Measurements from ENCODE around the gene ELOVL7. TPM values are rescaled to one million over a fixed set of nuclear protein-coding genes. Genes with fewer than 3 reads are reported as not detected.
A peak's percentile ranks its signal among the peaks of the same experiment; 100 is the strongest.

The ELOVL7 gene
- total RNA-seq, 2 experiments from 2014 or later, result 0.57 to 0.97 TPM

DNA sequence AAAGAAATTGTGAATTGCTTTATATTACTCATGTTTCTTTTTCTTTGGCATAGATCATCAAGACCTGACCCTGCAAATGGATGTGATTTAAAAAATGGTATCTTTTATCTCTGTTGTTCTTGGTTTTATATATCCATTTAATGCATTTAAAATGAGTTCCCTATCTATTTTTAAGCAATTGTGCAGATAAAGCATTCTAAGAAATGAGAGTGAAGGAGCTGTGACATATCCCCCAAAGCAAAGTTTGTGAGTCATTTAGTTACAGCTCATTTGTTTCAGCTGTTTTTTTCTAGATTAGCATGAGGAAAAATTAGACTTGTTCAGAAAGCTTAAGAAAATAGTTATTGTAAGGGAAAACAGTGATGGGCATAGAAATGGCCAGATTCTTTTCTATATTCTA lies 7.6 kb upstream of the ELOVL7 start:
- H3K9me3 Mint-ChIP-seq, result no peaks in the 10 kb centered on the region
- H3K27me3 Mint-ChIP-seq, result peaks cover 19% of the 10 kb centered on the region
- POLR2A ChIA-PET, result no interaction called here
- no peak for DNase-seq
- no peak for ATAC-seq (ENCODE audit: low read depth)
- H3K27ac Mint-ChIP-seq, result no peak overlapping the region
- no peak overlapping the region for H3K4me3 Mint-ChIP-seq
- no peaks in the 10 kb centered on the region for H3K36me3 Mint-ChIP-seq
- H3K4me1 Mint-ChIP-seq, result no peaks in the 10 kb centered on the region

DNA sequence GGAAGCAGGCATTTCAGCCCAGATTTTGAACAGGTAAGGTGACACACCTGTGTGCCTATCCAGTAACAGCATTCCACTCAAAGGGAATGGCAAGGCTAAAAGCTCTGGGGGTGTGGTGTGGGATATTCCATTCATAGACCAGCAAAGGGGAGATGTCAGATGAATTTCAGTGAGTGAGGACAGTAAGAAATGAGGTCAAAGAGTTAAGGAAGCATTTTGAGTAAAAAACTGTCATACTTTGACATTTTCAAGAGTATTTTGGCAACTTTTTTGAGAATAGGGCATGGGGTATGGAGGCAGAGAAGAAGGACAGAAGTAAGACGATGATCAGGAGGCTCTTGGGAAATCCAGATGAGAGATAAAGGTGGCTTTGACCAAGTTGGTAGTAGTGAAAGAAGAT lies 2.2 kb upstream of the ELOVL7 start:
- H3K9me3 Mint-ChIP-seq, result no peaks in the 10 kb centered on the region
- peaks cover 13% of the 10 kb centered on the region for H3K4me1 Mint-ChIP-seq
- POLR2A ChIA-PET, result no interaction called here
- peaks cover 66% of the 10 kb centered on the region for H3K27me3 Mint-ChIP-seq
- H3K36me3 Mint-ChIP-seq, result no peaks in the 10 kb centered on the region
- no peak overlapping the region for H3K4me3 Mint-ChIP-seq
- ATAC-seq (ENCODE audit: low read depth) (no peak), DNase-seq (no peak)
- no peak overlapping the region for H3K27ac Mint-ChIP-seq

DNA sequence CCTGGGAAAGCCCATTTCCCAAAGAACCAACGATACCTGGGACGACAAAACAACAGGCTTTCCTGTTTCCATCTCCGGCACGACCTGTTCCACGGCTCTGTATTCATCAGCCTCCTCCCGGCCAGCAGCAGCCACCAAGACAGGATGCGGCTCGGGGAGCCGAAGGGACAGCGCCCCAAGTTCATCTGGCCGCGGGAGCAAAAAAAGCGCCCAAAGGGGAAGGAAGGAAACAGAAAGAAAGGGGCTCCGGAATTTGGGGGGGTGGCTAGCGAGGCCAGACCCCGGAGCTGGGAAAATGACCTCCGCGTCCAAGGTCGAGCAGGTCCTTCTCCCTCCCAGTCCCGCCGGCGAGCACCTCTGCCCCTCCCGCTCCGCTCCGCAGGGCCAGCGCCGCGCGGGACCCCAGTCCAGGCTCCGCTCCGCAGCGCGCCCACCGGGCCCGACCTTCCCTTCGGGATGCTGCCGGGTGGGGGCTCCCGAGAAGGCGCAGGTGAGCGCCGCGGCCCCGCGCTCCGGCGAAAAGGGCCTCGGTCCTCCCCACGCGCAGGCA lies 608 bp downstream of the ELOVL7 start:
- Mint-ChIP-seq H3K36me3 (no peaks in the 10 kb centered on the region), H3K27me3 (peaks cover 73% of the 10 kb centered on the region), H3K27ac (no peak overlapping the region), H3K9me3 (no peaks in the 10 kb centered on the region), H3K4me3 (peak overlapping the region; percentile 82), H3K4me1 (peaks cover 13% of the 10 kb centered on the region)
- DNase-seq (peak; percentile 36), ATAC-seq (ENCODE audit: low read depth) (peak; percentile 12)
- POLR2A ChIA-PET, result interaction anchor here (1.0 kb wide), 1 partner anchor 144 kb away, joined by 4 read pairs; the partner anchor contains the start of gene DEPDC1B

DNA sequence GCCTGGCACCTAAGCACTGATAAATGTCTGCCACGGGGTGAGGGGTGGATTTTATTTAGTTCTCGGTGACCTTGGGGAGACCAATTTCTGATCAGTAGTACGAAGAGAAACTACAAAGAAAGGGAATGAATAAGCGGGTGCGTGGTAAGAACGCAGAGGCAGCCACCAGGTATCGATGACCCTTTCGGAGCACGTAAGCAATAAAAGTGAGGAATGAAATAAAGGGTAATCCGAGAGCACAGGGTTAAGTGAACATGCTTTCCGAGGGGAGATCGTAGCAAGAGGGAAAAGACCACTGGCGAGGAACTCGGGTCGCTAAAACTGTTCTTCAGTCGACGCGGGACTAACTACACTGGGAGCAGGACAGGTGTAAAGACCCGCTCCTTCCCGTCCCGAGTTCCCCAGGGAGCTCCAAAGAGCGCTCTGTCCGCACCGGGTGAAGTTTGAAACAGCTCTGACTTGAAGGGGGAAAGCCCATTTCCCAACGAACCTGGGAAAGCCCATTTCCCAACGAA lies 1.1 kb downstream of the ELOVL7 start:
- Mint-ChIP-seq H3K36me3 (no peaks in the 10 kb centered on the region), H3K9me3 (no peaks in the 10 kb centered on the region), H3K27ac (no peak overlapping the region), H3K4me3 (peak overlapping the region; percentile 82), H3K27me3 (peaks cover 70% of the 10 kb centered on the region), H3K4me1 (peaks cover 13% of the 10 kb centered on the region)
- DNase-seq (no peak), ATAC-seq (ENCODE audit: low read depth) (no peak)
- POLR2A ChIA-PET, result no interaction called here

DNA sequence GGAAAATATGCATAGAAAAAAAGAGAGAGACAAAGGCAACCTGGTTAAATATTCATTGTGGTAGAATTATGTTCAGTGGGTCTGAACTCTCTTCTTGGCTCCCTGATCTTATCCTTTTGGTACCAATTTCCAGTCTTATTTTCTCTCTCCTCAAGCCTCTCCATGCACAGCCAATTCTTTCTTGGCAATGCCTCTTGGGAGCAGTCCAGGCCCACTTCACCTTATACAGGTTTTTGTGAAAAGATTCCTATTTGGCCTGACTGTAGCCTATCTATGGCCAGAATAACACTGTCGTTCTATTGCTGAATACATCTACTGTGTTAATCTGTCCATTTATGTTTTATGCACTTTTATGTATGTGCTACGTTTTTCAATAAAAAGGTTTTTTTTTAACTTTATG lies 2.7 kb downstream of the ELOVL7 start:
- POLR2A ChIA-PET, result no interaction called here
- Mint-ChIP-seq H3K9me3 (no peaks in the 10 kb centered on the region), H3K36me3 (no peaks in the 10 kb centered on the region), H3K4me1 (peaks cover 13% of the 10 kb centered on the region), H3K27me3 (peaks cover 58% of the 10 kb centered on the region), H3K4me3 (no peak overlapping the region), H3K27ac (no peak overlapping the region)
- no peak for ATAC-seq (ENCODE audit: low read depth)
- no peak for DNase-seq

DNA sequence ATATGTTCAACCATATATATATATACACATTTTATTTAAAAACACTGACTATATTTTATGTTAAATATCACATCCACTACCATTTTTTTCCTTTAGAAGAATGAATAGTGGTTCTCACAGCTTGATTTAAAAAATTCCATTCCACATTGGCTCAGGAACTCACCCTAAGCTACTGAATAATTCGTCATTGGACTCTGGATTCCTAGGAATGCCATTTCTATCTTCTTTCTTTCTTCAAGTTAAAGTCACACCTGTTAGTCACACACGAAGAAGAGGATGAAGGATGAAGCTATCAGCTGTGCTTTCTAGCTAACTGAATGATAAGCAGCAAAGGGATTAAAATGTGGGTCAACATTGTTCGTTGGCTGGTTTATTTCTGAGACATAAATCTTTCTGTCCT lies 7.9 kb downstream of the ELOVL7 start:
- ATAC-seq (ENCODE audit: low read depth) (no peak), DNase-seq (no peak)
- Mint-ChIP-seq H3K36me3 (no peaks in the 10 kb centered on the region), H3K27me3 (peaks cover 24% of the 10 kb centered on the region), H3K9me3 (no peaks in the 10 kb centered on the region), H3K27ac (no peak overlapping the region), H3K4me1 (no peaks in the 10 kb centered on the region), H3K4me3 (no peak overlapping the region)
- POLR2A ChIA-PET, result no interaction called here

DNA sequence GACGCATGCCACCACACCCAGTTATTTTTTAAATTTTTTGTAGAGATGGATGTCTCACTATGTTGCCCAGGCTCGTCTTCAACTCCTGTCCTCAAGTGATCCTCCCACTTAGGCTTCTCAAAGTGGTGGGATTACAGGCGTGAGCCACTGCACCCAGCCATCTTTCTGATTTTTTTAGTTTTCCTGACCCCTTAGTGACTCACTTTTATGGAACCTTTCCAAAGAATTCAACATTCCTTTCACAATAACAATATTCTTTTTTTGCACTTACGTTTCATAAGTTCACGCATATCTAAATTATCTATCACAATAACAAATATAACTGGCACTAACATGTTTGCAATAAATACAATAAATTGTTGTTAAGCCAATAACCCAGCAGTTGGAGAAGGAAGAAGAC lies 8.5 kb downstream of the ELOVL7 start:
- no peak overlapping the region for H3K27ac Mint-ChIP-seq
- H3K9me3 Mint-ChIP-seq, result no peaks in the 10 kb centered on the region
- POLR2A ChIA-PET, result no interaction called here
- H3K36me3 Mint-ChIP-seq, result no peaks in the 10 kb centered on the region
- DNase-seq (no peak), ATAC-seq (ENCODE audit: low read depth) (no peak)
- no peak overlapping the region for H3K4me3 Mint-ChIP-seq
- peaks cover 20% of the 10 kb centered on the region for H3K27me3 Mint-ChIP-seq
- peaks cover 2% of the 10 kb centered on the region for H3K4me1 Mint-ChIP-seq

DNA sequence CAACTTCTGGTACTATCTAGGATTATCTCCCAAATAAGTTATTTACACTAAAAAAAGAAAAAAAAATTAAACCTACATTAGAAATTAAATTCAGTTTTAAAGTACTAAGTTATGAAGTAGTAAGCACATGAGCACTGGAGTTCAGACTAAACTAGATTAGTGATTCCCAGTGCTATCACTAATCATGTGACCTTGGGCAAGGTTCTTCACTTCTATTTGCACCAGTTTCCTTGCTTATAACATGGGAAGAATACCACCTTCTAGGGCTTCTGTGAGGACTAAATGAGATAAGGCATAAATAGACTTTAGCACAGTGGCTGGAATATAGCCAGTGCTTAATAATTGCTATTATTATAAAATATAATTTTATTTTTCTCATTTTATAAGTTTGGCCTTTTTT lies 10.5 kb downstream of the ELOVL7 start:
- Mint-ChIP-seq H3K9me3 (no peaks in the 10 kb centered on the region), H3K36me3 (no peaks in the 10 kb centered on the region), H3K4me3 (no peak overlapping the region), H3K27me3 (peaks cover 12% of the 10 kb centered on the region), H3K4me1 (peaks cover 4% of the 10 kb centered on the region), H3K27ac (no peak overlapping the region)
- no peak for DNase-seq
- ATAC-seq (ENCODE audit: low read depth), result no peak
- POLR2A ChIA-PET, result no interaction called here

DNA sequence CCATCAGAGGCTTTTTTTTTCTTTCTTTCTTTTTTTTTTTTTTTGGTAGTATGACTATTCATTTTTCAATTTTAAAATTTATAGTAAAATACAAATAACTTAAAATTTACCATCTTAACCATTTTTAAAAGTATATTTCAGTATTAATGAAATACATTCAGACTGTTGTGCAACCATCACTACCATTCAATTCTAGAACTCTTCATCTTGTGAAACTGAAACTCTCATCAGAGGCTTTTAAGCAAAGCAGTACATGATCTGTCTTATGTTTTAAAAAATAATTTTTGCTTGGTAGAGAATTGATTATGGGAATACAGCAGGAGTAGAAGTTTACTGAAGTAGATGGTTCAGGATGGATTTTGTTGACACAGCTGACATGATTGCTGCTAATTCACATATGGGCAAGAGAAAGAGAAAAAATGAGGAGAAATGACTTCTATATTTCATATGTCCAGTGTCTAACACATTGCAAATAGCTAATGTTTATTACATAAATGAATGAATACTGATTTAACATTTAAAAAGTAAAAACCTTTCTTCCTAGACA lies 13.4 kb downstream of the ELOVL7 start:
- no peaks in the 10 kb centered on the region for H3K9me3 Mint-ChIP-seq
- H3K27ac Mint-ChIP-seq, result no peak overlapping the region
- DNase-seq (no peak), ATAC-seq (ENCODE audit: low read depth) (no peak)
- H3K4me1 Mint-ChIP-seq, result peaks cover 7% of the 10 kb centered on the region
- peaks cover 11% of the 10 kb centered on the region for H3K27me3 Mint-ChIP-seq
- POLR2A ChIA-PET, result no interaction called here
- H3K36me3 Mint-ChIP-seq, result no peaks in the 10 kb centered on the region
- no peak overlapping the region for H3K4me3 Mint-ChIP-seq

DNA sequence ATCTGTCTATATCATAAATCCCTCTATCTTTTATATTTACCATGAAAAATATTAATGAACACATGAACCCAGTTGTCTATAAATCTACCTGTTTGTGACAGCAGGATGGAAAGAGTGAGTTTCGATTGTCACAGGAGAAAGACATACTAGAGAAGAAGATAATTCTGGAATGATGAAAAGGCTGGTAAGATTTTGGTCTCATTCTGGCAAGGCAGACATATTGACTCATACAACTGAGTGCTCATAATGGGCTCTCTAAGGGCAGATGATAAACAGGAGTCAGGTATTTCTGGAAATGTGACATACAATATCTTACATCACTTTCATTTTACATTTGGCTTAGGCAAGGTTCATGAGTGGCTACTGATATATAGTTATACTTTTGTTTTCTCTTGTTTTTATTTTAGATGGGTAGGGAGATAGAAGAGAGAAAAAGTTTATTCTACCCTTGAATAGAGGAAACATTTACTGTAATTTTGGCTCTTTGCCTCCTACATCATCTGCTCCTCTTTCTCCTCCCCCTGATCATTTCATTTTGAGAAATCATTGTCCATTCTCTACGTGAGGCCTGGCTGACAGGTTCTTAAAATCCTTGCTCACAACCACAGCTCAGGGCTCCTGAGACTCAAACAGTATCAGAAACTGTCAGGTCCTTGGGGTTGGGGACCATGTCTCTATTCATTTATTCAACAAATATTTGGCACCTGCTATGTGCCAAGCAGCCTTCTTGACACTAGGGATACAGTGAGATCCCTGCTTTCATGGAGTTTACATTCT lies 14.4 kb downstream of the ELOVL7 start:
- Mint-ChIP-seq H3K27ac (no peak overlapping the region), H3K4me3 (no peak overlapping the region), H3K4me1 (peaks cover 7% of the 10 kb centered on the region), H3K9me3 (no peaks in the 10 kb centered on the region), H3K36me3 (no peaks in the 10 kb centered on the region), H3K27me3 (peaks cover 8% of the 10 kb centered on the region)
- DNase-seq, result no peak
- ATAC-seq (ENCODE audit: low read depth), result no peak
- POLR2A ChIA-PET, result no interaction called here

DNA sequence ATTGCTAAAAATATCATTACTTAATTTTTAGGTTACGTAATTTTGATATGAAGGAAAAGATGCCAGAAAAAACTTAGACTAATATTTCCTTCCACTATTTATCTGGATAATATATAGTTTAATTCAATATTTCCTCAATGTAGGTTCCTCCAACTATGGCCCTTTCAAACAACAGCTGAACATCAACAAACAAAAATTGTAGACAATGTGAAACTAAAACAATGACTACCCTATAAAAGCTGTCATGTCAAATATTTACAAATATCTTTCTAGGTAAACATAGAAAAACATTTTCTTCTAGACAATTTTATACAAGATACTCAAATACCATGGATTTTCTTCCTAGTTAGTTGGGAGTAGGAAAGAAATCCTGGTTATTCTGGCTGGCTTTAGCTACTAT lies 16.9 kb downstream of the ELOVL7 start:
- Mint-ChIP-seq H3K27ac (no peak overlapping the region), H3K4me1 (peaks cover 7% of the 10 kb centered on the region), H3K27me3 (peaks cover 5% of the 10 kb centered on the region), H3K36me3 (no peaks in the 10 kb centered on the region), H3K9me3 (no peaks in the 10 kb centered on the region), H3K4me3 (no peak overlapping the region)
- POLR2A ChIA-PET, result no interaction called here
- no peak for ATAC-seq (ENCODE audit: low read depth)
- DNase-seq, result no peak

DNA sequence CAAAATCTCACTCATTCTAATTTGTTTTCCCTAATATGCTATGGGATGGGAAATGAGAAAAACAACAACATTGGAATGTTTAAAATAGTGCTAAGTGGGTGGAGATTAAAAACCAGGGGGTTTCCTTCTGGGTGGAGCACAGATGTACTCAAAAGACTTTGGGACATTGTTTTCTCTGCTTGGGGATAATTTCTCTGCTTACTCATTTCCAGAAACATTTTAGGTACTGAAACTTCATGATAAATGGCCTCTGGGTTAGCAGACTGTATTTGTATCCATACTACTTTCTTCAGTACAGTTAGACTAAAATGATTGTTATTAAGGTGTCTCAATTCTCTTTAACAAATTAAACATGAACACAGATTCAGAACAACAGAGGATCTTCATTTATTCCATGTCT lies 17.4 kb downstream of the ELOVL7 start:
- no peaks in the 10 kb centered on the region for H3K9me3 Mint-ChIP-seq
- DNase-seq (no peak), ATAC-seq (ENCODE audit: low read depth) (no peak)
- H3K27me3 Mint-ChIP-seq, result no peaks in the 10 kb centered on the region
- H3K27ac Mint-ChIP-seq, result no peak overlapping the region
- POLR2A ChIA-PET, result no interaction called here
- no peaks in the 10 kb centered on the region for H3K36me3 Mint-ChIP-seq
- H3K4me3 Mint-ChIP-seq, result no peak overlapping the region
- peaks cover 7% of the 10 kb centered on the region for H3K4me1 Mint-ChIP-seq

DNA sequence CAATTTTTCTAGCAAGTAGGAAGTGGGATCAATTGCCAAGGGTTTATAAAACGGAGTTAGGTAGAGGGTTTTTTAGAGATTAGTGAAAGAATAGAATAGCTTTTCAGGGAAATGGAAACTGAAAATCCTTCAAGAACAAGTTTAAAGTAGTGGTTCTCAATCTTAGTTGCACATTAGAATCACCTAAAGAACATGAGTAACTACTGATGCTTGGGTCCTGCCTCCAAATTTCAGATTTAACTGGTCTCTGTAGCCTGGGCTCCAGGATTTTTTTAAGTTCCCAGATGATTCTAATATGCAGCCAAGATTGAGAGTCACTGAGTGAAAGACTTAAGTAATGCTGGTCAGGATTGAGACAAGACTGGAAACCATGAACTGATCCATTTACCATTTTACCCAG lies 20.5 kb downstream of the ELOVL7 start:
- H3K4me1 Mint-ChIP-seq, result peaks cover 3% of the 10 kb centered on the region
- H3K27me3 Mint-ChIP-seq, result no peaks in the 10 kb centered on the region
- H3K27ac Mint-ChIP-seq, result no peak overlapping the region
- POLR2A ChIA-PET, result no interaction called here
- ATAC-seq (ENCODE audit: low read depth) (no peak), DNase-seq (no peak)
- H3K4me3 Mint-ChIP-seq, result no peak overlapping the region
- H3K36me3 Mint-ChIP-seq, result no peaks in the 10 kb centered on the region
- peaks cover 1% of the 10 kb centered on the region for H3K9me3 Mint-ChIP-seq

DNA sequence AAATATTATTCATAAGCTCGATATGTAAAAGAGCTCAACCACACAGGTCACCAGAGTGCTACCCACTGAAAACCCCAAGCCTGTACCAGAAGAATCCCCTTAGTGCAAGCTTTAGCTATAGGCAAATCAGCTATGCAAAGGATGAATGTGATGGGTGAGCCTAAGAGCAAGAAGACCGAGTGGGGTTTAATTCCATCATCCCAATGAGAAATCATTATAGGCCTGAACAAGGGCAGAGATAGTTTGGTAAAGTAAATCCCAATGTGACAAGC lies 21.8 kb downstream of the ELOVL7 start:
- no peaks in the 10 kb centered on the region for H3K4me1 Mint-ChIP-seq
- ATAC-seq (ENCODE audit: low read depth) (no peak), DNase-seq (no peak)
- no peaks in the 10 kb centered on the region for H3K36me3 Mint-ChIP-seq
- H3K27me3 Mint-ChIP-seq, result peaks cover 2% of the 10 kb centered on the region
- no peak overlapping the region for H3K27ac Mint-ChIP-seq
- H3K9me3 Mint-ChIP-seq, result peaks cover 3% of the 10 kb centered on the region
- POLR2A ChIA-PET, result no interaction called here
- no peak overlapping the region for H3K4me3 Mint-ChIP-seq
